HEK293T (cell line): ENCODE data around the gene HTRA3.

Experiments
- BHLHE40 ChIP-seq: fragments of 450-650 bp; IDR thresholded peaks from 2 replicates; pipeline ENCODE4 v1.6.1; 2016; ENCODE audit warnings: mild to moderate bottlenecking, moderate library complexity, borderline replicate concordance
- CTBP1 ChIP-seq: fragments of 450-650 bp; IDR thresholded peaks from 2 replicates; pipeline ENCODE4 v1.6.1; 2016; ENCODE audit warnings: borderline replicate concordance
- ELF4 ChIP-seq: fragments of 450-650 bp; IDR thresholded peaks from 2 replicates; pipeline ENCODE4 v1.6.1; 2017; ENCODE audit warnings: antibody characterized with exemption
- FOXA1 ChIP-seq: fragments of 450-650 bp; IDR thresholded peaks from 2 replicates; pipeline ENCODE4 v1.6.1; 2016; ENCODE audit warnings: mild to moderate bottlenecking
- FOXM1 ChIP-seq: fragments of 450-650 bp; IDR thresholded peaks from 2 replicates; pipeline ENCODE4 v1.6.1; 2017; ENCODE audit warnings: mild to moderate bottlenecking, borderline replicate concordance
- HDGF ChIP-seq: fragments of 450-650 bp; IDR thresholded peaks from 2 replicates; pipeline ENCODE4 v1.6.1; 2017; ENCODE audit warnings: antibody characterized with exemption, borderline replicate concordance
- L3MBTL2 ChIP-seq: fragments of 450-650 bp; conservative IDR thresholded peaks from 2 replicates; pipeline ENCODE4 v1.6.1; 2016; ENCODE audit warnings: mild to moderate bottlenecking
- LEF1 ChIP-seq: fragments of 450-650 bp; IDR thresholded peaks from 2 replicates; pipeline ENCODE4 v1.6.1; 2017; ENCODE audit warnings: mild to moderate bottlenecking, borderline replicate concordance
- NFRKB ChIP-seq: fragments of 450-650 bp; IDR thresholded peaks from 2 replicates; pipeline ENCODE4 v1.6.1; 2016; ENCODE audit warnings: mild to moderate bottlenecking, moderate library complexity
- SP1 ChIP-seq: fragments of 450-650 bp; IDR thresholded peaks from 2 replicates; pipeline ENCODE4 v1.6.1; 2017
- SUZ12 ChIP-seq: fragments of 450-650 bp; IDR thresholded peaks from 2 replicates; pipeline ENCODE4 v1.6.1; 2016; ENCODE audit warnings: mild to moderate bottlenecking
- TARDBP ChIP-seq: fragments of 450-650 bp; IDR thresholded peaks from 2 replicates; pipeline ENCODE4 v1.6.1; 2016
- ZNF384 ChIP-seq: fragments of 450-650 bp; IDR thresholded peaks from 2 replicates; pipeline ENCODE4 v1.6.1; 2016

DNA sequence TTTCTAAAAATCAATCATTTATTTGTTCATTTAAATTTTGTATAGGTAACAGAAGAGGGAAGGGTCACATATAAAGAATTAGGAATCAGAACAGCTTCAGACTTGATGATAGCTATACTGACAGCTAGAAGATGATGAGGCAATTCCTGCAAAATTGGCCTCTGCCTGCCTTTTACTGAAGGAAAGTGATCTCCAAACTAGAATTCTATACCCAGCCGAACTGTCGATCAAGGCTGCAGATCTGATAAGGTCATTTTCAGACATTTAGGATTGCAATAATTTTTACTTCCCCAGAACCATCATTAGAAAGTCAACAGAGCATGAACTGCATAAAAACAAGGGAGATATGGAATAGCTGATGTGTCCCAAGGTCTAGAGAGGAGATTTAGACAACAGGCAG, 66.3 kb downstream of the HTRA3 start:
- no peak for TF ChIP-seq TARDBP
- TF ChIP-seq NFRKB: no peak
- TF ChIP-seq BHLHE40: no peak
- no peak for TF ChIP-seq LEF1
- no peak for TF ChIP-seq ELF4
- TF ChIP-seq SP1: no peak
- TF ChIP-seq SUZ12: no peak
- TF ChIP-seq FOXM1: no peak
- TF ChIP-seq ZNF384: no peak
- TF ChIP-seq FOXA1: no peak
- TF ChIP-seq L3MBTL2: no peak
- no peak for TF ChIP-seq CTBP1
- TF ChIP-seq HDGF: no peak
